Right lobe of liver (tissue), 4 donors: ENCODE measurements around the gene NFIB.

ENCODE experiments used
- CTCF ChIP-seq, 4 donors: fragments of 200-600 bp in 3 of 4; fragments of 450-650 bp in 1 of 4; IDR thresholded peaks; one replicate each; pipeline versions ENCODE4 v1.5.1 to v1.8.0; 2016 to 2022; ENCODE audit warnings: antibody characterized with exemption in 4 of 4, mild to moderate bottlenecking in 2 of 4
- POLR2A ChIP-seq: fragments of 450-650 bp; IDR thresholded peaks from one replicate; pipeline ENCODE4 v1.6.1; 2017; ENCODE audit warnings: antibody characterized with exemption, mild to moderate bottlenecking
- donor health status: DM: no; HTN: no; CAD: no.
- donor health status: DM: no; HTN: no; CAD: no.
- donor health status: DM: no; HTN: yes; CAD: no.

GRCh38 chr9:14080959-14081542, 232.9 kb downstream of the NFIB start:
- no peak for TF ChIP-seq POLR2A
- no peak for TF ChIP-seq CTCF (IDR thresholded peaks at IDR 0.05)
